Natural killer cell (primary cell): ENCODE data around the gene TMEM132D. TPM values are rescaled to one million over a fixed set of nuclear protein-coding genes. Genes with fewer than 3 reads are reported as not detected.

Experiments
- ATAC-seq, 3 donors: fragments of 150-1000 bp in 2 of 3; fragments of 200-7000 bp in 1 of 3; cut with Tn5 transposase; 1 replicate in 1 of 3; 2 replicates in 2 of 3; pipeline ENCODE4 v1.10.0; 2021; ENCODE audit warnings: mild to moderate bottlenecking in 2 of 3, moderate library complexity in 2 of 3
- DNase-seq, 2 donors: peaks; one replicate each; pipeline versions ENCODE4 v3.0.0 to v3.0.0-alpha.2; 2013 to 2021; ENCODE audit warnings: mixed read lengths in 1 of 2
- H3K27ac ChIP-seq: one replicate; pipeline ENCODE4 v1.5.1; 2013; ENCODE audit warnings: mild to moderate bottlenecking, low read length
- H3K27me3 ChIP-seq: one replicate; pipeline ENCODE4 v1.6.1; 2013; ENCODE audit warnings: low read length; ENCODE audit not compliant: control insufficient read depth, insufficient read depth
- H3K36me3 ChIP-seq: one replicate; pipeline ENCODE4 v1.6.1; 2013; ENCODE audit warnings: low read length; ENCODE audit not compliant: control insufficient read depth, insufficient read depth
- H3K4me1 ChIP-seq: one replicate; pipeline ENCODE4 v1.6.1; 2013; ENCODE audit warnings: low read length; ENCODE audit not compliant: control insufficient read depth, insufficient read depth
- H3K4me3 ChIP-seq: one replicate; pipeline ENCODE4 v1.5.1; 2013; ENCODE audit warnings: low read length
- H3K9me3 ChIP-seq: one replicate; pipeline ENCODE4 v1.6.1; 2013; ENCODE audit warnings: low read length; ENCODE audit not compliant: control insufficient read depth, insufficient read depth
- H3K27ac Mint-ChIP-seq, 2 donors: one replicate each; pipeline ENCODE4 v1.8.0; 2022; ENCODE audit warnings: mild to moderate bottlenecking in 2 of 2, mixed read lengths in 2 of 2, moderate library complexity in 1 of 2
- H3K27me3 Mint-ChIP-seq, 2 donors: one replicate each; pipeline ENCODE4 v1.8.0; 2022; ENCODE audit warnings: low read depth in 2 of 2, mixed read lengths in 2 of 2
- H3K36me3 Mint-ChIP-seq: one replicate; pipeline ENCODE4 v1.8.0; 2022; ENCODE audit warnings: mixed read lengths
- H3K4me1 Mint-ChIP-seq, 2 donors: one replicate each; pipeline ENCODE4 v1.8.0; 2022; ENCODE audit warnings: mixed read lengths in 2 of 2
- H3K4me3 Mint-ChIP-seq: one replicate; pipeline ENCODE4 v1.8.0; 2022; ENCODE audit warnings: mild to moderate bottlenecking, moderate library complexity, mixed read lengths
- H3K9me3 Mint-ChIP-seq, 2 donors: one replicate each; pipeline ENCODE4 v1.8.0; 2022; ENCODE audit warnings: mixed read lengths in 2 of 2
- WGBS: methylation state at CpG from one replicate; pipeline ENCODE4 v1.1.7; 2013; ENCODE audit warnings: missing lambda C conversion rate; ENCODE audit not compliant: insufficient coverage; 5-methylcytosine and 5-hydroxymethylcytosine counted together
- intact Hi-C: fragments of 100-400 bp; cut with micrococcal nuclease; formaldehyde crosslinking; loops from one replicate; pipeline ENCODE4 v1.14.2; 2022
- total RNA-seq, 4 donors: library from RNA; stranded (reverse); fragments of 120-200 nt in 1 of 4; gene quantifications; one replicate each; pipeline versions ENCODE4 v1.2.3 to v1.2.4, GENCODE V29; 2013 to 2022
- TF ChIP-seq, protein P1 (sequence below): fragments of 200-600 bp; IDR thresholded peaks from one replicate; pipeline ENCODE4 v1.8.0; 2022; ENCODE audit warnings: antibody characterized with exemption

TMEM132D gene
- total RNA-seq, 3 donors from 2014 or later (not counting 1 experiment from before 2014, with no cell fraction given), result not detected

DNA sequence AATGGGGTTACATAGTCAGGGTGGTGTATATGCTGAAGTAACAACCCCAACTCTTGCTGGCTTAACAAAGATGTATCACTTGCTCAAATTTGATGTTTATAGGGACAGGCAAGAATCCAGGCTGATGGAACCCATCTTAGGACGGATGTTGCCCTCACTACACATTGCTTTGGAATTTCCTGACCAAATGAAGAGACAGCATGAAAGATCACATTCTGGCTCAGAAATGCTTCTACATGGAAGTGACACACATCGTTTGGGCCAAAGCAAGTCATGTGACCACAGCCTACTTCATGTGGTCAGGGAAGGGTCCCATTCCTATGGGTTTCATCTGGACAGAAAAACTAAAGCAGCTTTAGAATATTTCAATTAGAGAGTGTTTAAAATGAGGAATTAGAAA, 345.8 kb downstream of the TMEM132D start:
- Histone ChIP-seq H3K27me3 (no peaks in the 10 kb centered on the region), H3K9me3 (peaks cover 3% of the 10 kb centered on the region), H3K4me3 (no peak overlapping the region), H3K27ac (no peak overlapping the region), H3K36me3 (no peaks in the 10 kb centered on the region), H3K4me1 (no peaks in the 10 kb centered on the region)
- peaks cover 0 to 2% of the 10 kb centered on the region in 2 donors for H3K27me3 Mint-ChIP-seq
- no peak overlapping the region for H3K4me3 Mint-ChIP-seq
- no peak for ATAC-seq
- TF ChIP-seq, protein P1, sequence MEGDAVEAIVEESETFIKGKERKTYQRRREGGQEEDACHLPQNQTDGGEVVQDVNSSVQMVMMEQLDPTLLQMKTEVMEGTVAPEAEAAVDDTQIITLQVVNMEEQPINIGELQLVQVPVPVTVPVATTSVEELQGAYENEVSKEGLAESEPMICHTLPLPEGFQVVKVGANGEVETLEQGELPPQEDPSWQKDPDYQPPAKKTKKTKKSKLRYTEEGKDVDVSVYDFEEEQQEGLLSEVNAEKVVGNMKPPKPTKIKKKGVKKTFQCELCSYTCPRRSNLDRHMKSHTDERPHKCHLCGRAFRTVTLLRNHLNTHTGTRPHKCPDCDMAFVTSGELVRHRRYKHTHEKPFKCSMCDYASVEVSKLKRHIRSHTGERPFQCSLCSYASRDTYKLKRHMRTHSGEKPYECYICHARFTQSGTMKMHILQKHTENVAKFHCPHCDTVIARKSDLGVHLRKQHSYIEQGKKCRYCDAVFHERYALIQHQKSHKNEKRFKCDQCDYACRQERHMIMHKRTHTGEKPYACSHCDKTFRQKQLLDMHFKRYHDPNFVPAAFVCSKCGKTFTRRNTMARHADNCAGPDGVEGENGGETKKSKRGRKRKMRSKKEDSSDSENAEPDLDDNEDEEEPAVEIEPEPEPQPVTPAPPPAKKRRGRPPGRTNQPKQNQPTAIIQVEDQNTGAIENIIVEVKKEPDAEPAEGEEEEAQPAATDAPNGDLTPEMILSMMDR, result no peak
- no peaks in the 10 kb centered on the region for H3K4me1 Mint-ChIP-seq
- H3K36me3 Mint-ChIP-seq, result no peaks in the 10 kb centered on the region
- no peak for DNase-seq
- H3K9me3 Mint-ChIP-seq, result no peaks in the 10 kb centered on the region
- no peak overlapping the region for H3K27ac Mint-ChIP-seq
- intact Hi-C loops, result no loop called here
- 68% methylated on average over 2 of the region's 2 CpGs for WGBS

DNA sequence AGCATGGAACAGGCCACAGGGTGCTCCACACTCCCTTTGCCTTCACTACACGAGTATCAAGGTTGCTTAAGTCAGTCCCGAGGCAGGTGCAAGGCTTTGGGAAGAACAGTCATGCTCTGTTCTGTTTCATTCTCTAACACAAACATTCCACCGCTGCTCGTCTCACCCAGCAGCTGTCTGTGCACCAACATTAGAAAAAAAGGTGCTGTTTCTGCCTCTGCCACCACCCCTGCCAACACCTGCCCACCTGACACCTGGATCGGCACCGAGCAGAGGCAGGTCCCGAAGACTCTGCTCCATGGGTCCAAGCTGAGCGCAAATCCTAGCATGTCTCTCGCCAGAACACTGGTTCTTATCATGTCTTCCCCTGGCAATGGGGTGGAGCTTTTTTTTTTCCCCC, 347.7 kb downstream of the TMEM132D start:
- H3K36me3 Mint-ChIP-seq, result no peaks in the 10 kb centered on the region
- H3K27me3 Mint-ChIP-seq, result peaks cover 0 to 2% of the 10 kb centered on the region in 2 donors

DNA sequence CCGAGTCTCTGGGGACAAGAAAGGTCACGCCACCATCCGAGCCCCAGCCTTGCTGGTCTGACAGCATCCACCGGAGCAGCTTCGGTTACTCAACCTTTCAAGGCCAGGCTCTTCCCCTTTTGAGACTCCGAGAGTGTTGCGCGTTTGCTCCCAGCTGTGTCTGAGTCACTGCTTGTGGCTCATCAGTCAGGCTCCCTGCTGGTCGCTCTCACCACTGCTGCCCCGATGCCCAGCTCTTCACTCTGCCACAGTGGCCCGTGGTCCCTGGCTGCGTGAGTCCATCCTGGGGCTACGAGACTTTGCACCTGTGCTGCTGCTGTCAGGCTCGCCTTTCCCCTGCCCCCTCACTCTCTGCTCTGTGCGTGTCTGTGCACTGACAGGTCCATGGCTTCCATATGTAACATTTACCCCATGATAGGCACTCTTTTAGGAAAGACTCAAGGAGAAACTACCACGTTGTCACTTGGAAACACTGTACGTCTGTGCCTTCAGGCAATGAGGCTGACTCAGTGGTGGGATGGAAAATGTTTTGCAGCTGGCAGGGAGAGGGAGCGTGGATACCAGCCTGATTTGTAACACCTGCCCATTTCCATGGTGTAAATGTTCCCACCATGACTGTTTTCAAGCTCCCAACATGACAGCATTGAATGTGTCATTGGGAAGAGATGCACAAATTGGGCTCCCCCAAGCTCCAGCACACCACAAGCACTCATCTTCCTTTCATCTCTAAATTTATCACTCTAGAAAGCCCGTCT, 350.7 kb downstream of the TMEM132D start:
- ATAC-seq (no peak), DNase-seq (no peak)
- H3K27ac ChIP-seq, result no peak overlapping the region
- Mint-ChIP-seq H3K27me3 (peaks cover 0 to 2% of the 10 kb centered on the region in 2 donors), H3K36me3 (no peaks in the 10 kb centered on the region), H3K9me3 (peaks cover 3 to 6% of the 10 kb centered on the region in 2 donors), H3K4me3 (no peak overlapping the region), H3K4me1 (peaks cover 0 to 4% of the 10 kb centered on the region in 2 donors), H3K27ac (no peak overlapping the region)
- TF ChIP-seq, protein P1, result no peak
- WGBS, result 85% methylated on average over 19 of the region's 19 CpGs
- intact Hi-C loops, result no loop called here
- H3K4me1 ChIP-seq, result no peaks in the 10 kb centered on the region
- H3K36me3 ChIP-seq, result no peaks in the 10 kb centered on the region
- no peak overlapping the region for H3K4me3 ChIP-seq
- H3K27me3 ChIP-seq, result no peaks in the 10 kb centered on the region
- peaks cover 3% of the 10 kb centered on the region for H3K9me3 ChIP-seq

More for the DNA sequence above, 347.7 kb downstream of the TMEM132D start:
- 86% methylated on average over 9 of the region's 9 CpGs for WGBS
- TF ChIP-seq, protein P1, result no peak
- Histone ChIP-seq H3K9me3 (peaks cover 3% of the 10 kb centered on the region), H3K27me3 (no peaks in the 10 kb centered on the region), H3K27ac (no peak overlapping the region), H3K36me3 (no peaks in the 10 kb centered on the region), H3K4me3 (no peak overlapping the region), H3K4me1 (no peaks in the 10 kb centered on the region)
- ATAC-seq (no peak), DNase-seq (no peak)
- no peak overlapping the region for H3K4me3 Mint-ChIP-seq
- intact Hi-C loops, result no loop called here
- H3K9me3 Mint-ChIP-seq, result peaks cover 3 to 6% of the 10 kb centered on the region in 2 donors
- no peak overlapping the region for H3K27ac Mint-ChIP-seq
- H3K4me1 Mint-ChIP-seq, result no peaks in the 10 kb centered on the region
